CD8-positive, alpha-beta memory T cell (primary cell): ENCODE data around the gene MOK. TPM values are rescaled to one million over a fixed set of nuclear protein-coding genes. Genes with fewer than 3 reads are reported as not detected.

ENCODE experiments used
- CTCF ChIA-PET: fragments of 350-600 bp; sonication (Branson Sonifier 250); formaldehyde crosslinking; loops from one replicate; lab custom pipeline; 2021; ENCODE audit warnings: antibody characterized with exemption; lab: Charles Lee
- POLR2A ChIA-PET: fragments of 350-600 bp; sonication (Branson Sonifier 250); formaldehyde crosslinking; loops from one replicate; lab custom pipeline; 2021; ENCODE audit warnings: antibody characterized with exemption; lab: Charles Lee
- DNase-seq, 5 donors: peaks; one replicate each; pipeline versions ENCODE4 v3.0.0 to v3.0.0-alpha.2; 2020 to 2022; ENCODE audit warnings: mixed read lengths in 1 of 5
- H3K27ac ChIP-seq: one replicate; pipeline ENCODE4 v1.7.0; 2013; ENCODE audit warnings: low read depth, mild to moderate bottlenecking, low read length, moderate library complexity
- H3K27me3 ChIP-seq: 2 replicates; pipeline ENCODE4 v1.7.0; 2013; ENCODE audit warnings: low read length, mild to moderate bottlenecking; ENCODE audit not compliant: insufficient read depth, poor library complexity, severe bottlenecking
- H3K36me3 ChIP-seq: 2 replicates; pipeline ENCODE4 v1.7.0; 2013; ENCODE audit warnings: mild to moderate bottlenecking, low read length, moderate library complexity; ENCODE audit not compliant: insufficient read depth
- H3K4me1 ChIP-seq: 2 replicates; pipeline ENCODE4 v1.7.0; 2013; ENCODE audit warnings: mild to moderate bottlenecking, low read length, moderate library complexity; ENCODE audit not compliant: insufficient read depth
- H3K4me3 ChIP-seq: 2 replicates; pipeline ENCODE4 v1.7.0; 2013; ENCODE audit warnings: mild to moderate bottlenecking, low read length
- H3K9me3 ChIP-seq: 2 replicates; pipeline ENCODE4 v1.7.0; 2013; ENCODE audit warnings: mild to moderate bottlenecking, low read length
- H3K27ac Mint-ChIP-seq, 8 donors: one replicate each; pipeline ENCODE4 v1.8.0; 2020 to 2021; ENCODE audit warnings: mixed read lengths in 8 of 8, mild to moderate bottlenecking in 6 of 8, inconsistent platforms in 3 of 8, moderate library complexity in 3 of 8
- H3K27me3 Mint-ChIP-seq, 2 donors: one replicate each; pipeline ENCODE4 v1.8.0; 2020 to 2021; ENCODE audit warnings: mixed read lengths in 2 of 2, mild to moderate bottlenecking in 1 of 2, moderate library complexity in 1 of 2
- H3K36me3 Mint-ChIP-seq, 3 donors: one replicate each; pipeline ENCODE4 v1.8.0; 2020 to 2021; ENCODE audit warnings: mixed read lengths in 3 of 3, inconsistent platforms in 1 of 3, mild to moderate bottlenecking in 1 of 3
- H3K4me1 Mint-ChIP-seq, 3 donors: one replicate each; pipeline ENCODE4 v1.8.0; 2020 to 2021; ENCODE audit warnings: mixed read lengths in 3 of 3, inconsistent platforms in 1 of 3, mild to moderate bottlenecking in 1 of 3
- H3K4me3 Mint-ChIP-seq, 7 donors: one replicate each; pipeline ENCODE4 v1.8.0; 2020 to 2021; ENCODE audit warnings: mixed read lengths in 7 of 7, mild to moderate bottlenecking in 6 of 7, moderate library complexity in 4 of 7, inconsistent platforms in 2 of 7
- H3K9me3 Mint-ChIP-seq, 5 donors: one replicate each; pipeline ENCODE4 v1.8.0; 2020 to 2022; ENCODE audit warnings: mixed read lengths in 5 of 5, mild to moderate bottlenecking in 3 of 5, moderate library complexity in 2 of 5, inconsistent platforms in 1 of 5
- polyA plus RNA-seq: library from polyadenylated mRNA; unstranded; fragments of 300-500 nt; fragmentation: Illumina TruSeq; gene quantifications from one replicate; pipeline ENCODE4 v1.2.3, GENCODE V29; 2021
- total RNA-seq, 2 experiments: library from RNA; stranded (reverse); gene quantifications; one replicate each; pipeline ENCODE4 v1.2.3, GENCODE V29; 2021

Gene MOK
- total and polyA plus RNA-seq, 3 experiments from 2014 or later, result 2.8 to 7.3 (median 5.8) TPM

DNA sequence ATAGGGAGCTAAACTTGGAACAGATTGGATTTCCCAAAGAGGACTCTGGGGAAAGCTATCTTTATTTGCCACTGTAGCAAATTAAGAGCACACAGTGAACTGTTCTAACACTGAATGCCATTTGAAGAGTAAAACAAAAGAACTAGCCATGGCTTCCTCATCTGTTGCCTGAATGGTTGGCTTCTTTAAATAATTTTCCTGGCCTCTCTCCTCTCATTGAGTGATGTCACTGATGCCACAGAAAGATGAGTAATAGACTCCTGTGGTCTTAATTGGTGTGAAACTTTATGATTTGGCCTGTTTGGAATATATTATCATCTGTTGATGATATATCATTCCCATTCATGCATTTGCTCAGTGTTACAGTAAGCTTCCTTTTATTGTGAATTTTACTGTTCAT, 122.8 kb downstream of the MOK start:
- Histone ChIP-seq H3K4me3 (no peak overlapping the region), H3K9me3 (no peaks in the 10 kb centered on the region), H3K36me3 (no peaks in the 10 kb centered on the region), H3K27me3 (no peaks in the 10 kb centered on the region), H3K4me1 (peaks cover 20% of the 10 kb centered on the region), H3K27ac (no peak overlapping the region)
- Mint-ChIP-seq H3K4me1 (peaks cover 68 to 88% (median 82%) of the 10 kb centered on the region in 3 donors), H3K27me3 (no peaks in the 10 kb centered on the region), H3K27ac (no peak overlapping the region), H3K9me3 (no peaks in the 10 kb centered on the region), H3K4me3 (no peak overlapping the region), H3K36me3 (peaks cover 0 to 9% (median 6%) of the 10 kb centered on the region in 3 donors)
- POLR2A ChIA-PET, result no interaction called here
- no peak for DNase-seq
- CTCF ChIA-PET, result no interaction called here

DNA sequence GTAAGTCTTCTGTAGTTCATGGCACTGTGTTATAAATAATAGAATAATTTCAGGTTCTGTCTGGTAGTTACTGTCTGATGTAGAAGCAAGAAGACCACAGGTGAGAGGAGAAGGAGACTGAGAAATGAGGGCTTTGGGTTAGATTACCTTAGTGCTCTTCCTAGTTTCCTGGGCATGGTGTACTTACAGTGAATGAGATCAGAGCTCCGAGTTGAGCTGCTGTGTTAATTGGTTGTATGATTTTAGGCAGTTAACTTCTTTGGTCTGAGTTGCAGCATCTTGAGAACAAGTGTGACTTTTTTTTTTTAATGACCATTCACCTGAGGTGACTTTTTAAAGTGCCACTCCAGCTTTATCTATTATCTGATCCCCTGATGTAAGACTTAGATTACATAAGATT, 123.8 kb downstream of the MOK start:
- POLR2A ChIA-PET, result no interaction called here

DNA sequence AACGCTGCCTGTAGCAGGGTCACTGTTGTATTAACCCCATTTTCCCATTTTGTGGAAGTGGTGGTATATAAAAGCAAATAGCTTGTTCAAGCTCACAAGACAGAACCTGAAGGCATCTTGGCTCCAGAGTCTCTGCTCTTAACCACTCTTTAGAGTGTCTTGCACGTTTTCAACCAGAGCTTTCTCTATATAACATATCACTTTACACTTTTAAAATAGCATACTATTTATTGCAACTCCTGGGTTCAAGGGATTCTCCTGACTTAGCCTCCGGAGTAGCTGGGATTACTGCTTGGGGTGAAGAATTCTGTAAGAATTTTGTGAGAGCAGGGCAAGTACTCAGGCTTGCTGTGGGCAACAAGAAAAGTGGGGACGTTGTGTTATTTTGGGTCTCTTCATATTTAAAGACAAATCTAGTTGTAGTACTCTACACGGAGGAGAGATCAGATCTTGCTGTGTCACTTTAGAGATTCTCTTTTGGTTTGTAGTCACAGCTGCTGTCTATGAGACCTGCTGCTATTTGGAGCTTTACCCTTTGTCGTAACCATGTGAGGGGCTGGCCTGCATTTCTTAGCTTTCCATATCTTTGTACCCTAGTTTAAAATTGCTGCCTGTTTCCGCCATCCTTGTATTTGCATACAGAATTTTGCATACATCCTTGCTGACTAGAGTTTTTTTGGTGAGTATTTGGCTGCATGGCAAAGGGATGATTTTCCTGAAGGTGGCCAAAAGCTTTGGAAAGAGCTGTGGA, 124.5 kb downstream of the MOK start:
- CTCF ChIA-PET, result no interaction called here

More for the DNA sequence above, 123.8 kb downstream of the MOK start:
- Mint-ChIP-seq H3K4me1 (peaks cover 70 to 90% (median 83%) of the 10 kb centered on the region in 3 donors), H3K36me3 (peaks cover 0 to 12% (median 8%) of the 10 kb centered on the region in 3 donors), H3K9me3 (no peaks in the 10 kb centered on the region), H3K27ac (peak overlapping the region in 5 of 8 donors; percentile 3 to 75 (median 56)), H3K4me3 (no peak overlapping the region), H3K27me3 (no peaks in the 10 kb centered on the region)
- H3K9me3 ChIP-seq, result no peaks in the 10 kb centered on the region
- peaks cover 20% of the 10 kb centered on the region for H3K4me1 ChIP-seq
- no peak for DNase-seq
- no peak overlapping the region for H3K4me3 ChIP-seq
- no peaks in the 10 kb centered on the region for H3K27me3 ChIP-seq
- H3K36me3 ChIP-seq, result no peaks in the 10 kb centered on the region
- no peak overlapping the region for H3K27ac ChIP-seq
- CTCF ChIA-PET, result no interaction called here

More for the DNA sequence above, 124.5 kb downstream of the MOK start:
- Mint-ChIP-seq H3K27ac (peak overlapping the region in 1 of 8 donors; percentile 25), H3K4me3 (no peak overlapping the region), H3K27me3 (no peaks in the 10 kb centered on the region), H3K36me3 (peaks cover 4 to 13% (median 8%) of the 10 kb centered on the region in 3 donors), H3K9me3 (no peaks in the 10 kb centered on the region), H3K4me1 (peaks cover 70 to 88% (median 82%) of the 10 kb centered on the region in 3 donors)
- Histone ChIP-seq H3K36me3 (no peaks in the 10 kb centered on the region), H3K27me3 (no peaks in the 10 kb centered on the region), H3K27ac (no peak overlapping the region), H3K4me3 (no peak overlapping the region), H3K4me1 (peaks cover 17% of the 10 kb centered on the region), H3K9me3 (no peaks in the 10 kb centered on the region)
- POLR2A ChIA-PET, result no interaction called here
- DNase-seq, result no peak

Other genes with a start within 250 kb of the MOK start
- 1,000 to 10,000 TPM; 1,459 to 1,586 TPM for gene HSP90AA1, start 218.1 kb downstream of the MOK start, total RNA-seq
- 579 TPM for gene HSP90AA1, start 218.1 kb downstream of the MOK start, polyA plus RNA-seq
- gene WDR20, start 165.3 kb downstream of the MOK start, total RNA-seq, result 10 to 100 TPM; 32.8 to 35.2 TPM
- 16.8 TPM for gene WDR20, start 165.3 kb downstream of the MOK start, polyA plus RNA-seq
- 10 to 100 TPM; 12.9 to 14.0 TPM for gene ZNF839, start 14.6 kb upstream of the MOK start, total RNA-seq
- 7.2 TPM for gene ZNF839, start 14.6 kb upstream of the MOK start, polyA plus RNA-seq
- gene CINP, start 57.7 kb upstream of the MOK start, total RNA-seq, result 10 to 100 TPM; 65.4 to 66.0 TPM
- gene CINP, start 57.7 kb upstream of the MOK start, polyA plus RNA-seq, result 40.5 TPM
- 10 to 100 TPM in 1 of 2 experiments, 1 to 10 TPM in 1; 8.4 to 11.6 TPM for gene TECPR2, start 57.8 kb upstream of the MOK start, total RNA-seq
- 4.5 TPM for gene TECPR2, start 57.8 kb upstream of the MOK start, polyA plus RNA-seq
- 10 to 100 TPM; 10.1 to 12.1 TPM for gene ANKRD9, start 204.6 kb upstream of the MOK start, total RNA-seq
- 1.3 TPM for gene ANKRD9, start 204.6 kb upstream of the MOK start, polyA plus RNA-seq